AG04449 (cell line): ENCODE results near the gene PADI2.

Experiments used
- CTCF ChIA-PET: fragments of 350-600 bp; formaldehyde crosslinking; extraction: SDS; loops from one replicate; lab custom pipeline; 2021; ENCODE audit warnings: antibody characterized with exemption; lab: Yijun Ruan, JAX
- POLR2A ChIA-PET: fragments of 400-600, 350-600 bp; formaldehyde crosslinking; extraction: SDS; loops from one replicate; lab custom pipeline; 2020; ENCODE audit warnings: antibody characterized with exemption, inconsistent platforms; lab: Yijun Ruan, JAX
- DNase-seq: peaks from one replicate; pipeline ENCODE4 v3.0.0-alpha.2; 2010; ENCODE audit warnings: low read depth, low spot score
- H3K4me3 ChIP-seq: 2 replicates; pipeline ENCODE4 v1.5.1; 2011; ENCODE audit warnings: low read depth, mild to moderate bottlenecking, control low read depth, low read length
- CTCF ChIP-seq: IDR thresholded peaks from one replicate; pipeline ENCODE4 v1.5.1; 2011; ENCODE audit warnings: mild to moderate bottlenecking, moderate library complexity, low read length, control low read depth, inconsistent platforms; ENCODE audit not compliant: insufficient read depth; ENCODE audit errors: missing control alignments

PADI2 gene

GRCh38 chr1:17091252-17091651, 28.0 kb downstream of the PADI2 start:
- no peak for TF ChIP-seq CTCF
- ChIA-PET POLR2A (no interaction called here), CTCF (interaction anchor here (1.4 kb wide), 1 partner anchor 146 kb away, joined by 3 read pairs; no protein-coding TSS in a partner anchor)
- H3K4me3 ChIP-seq: no peak overlapping the region
- DNase-seq: no peak

DNA sequence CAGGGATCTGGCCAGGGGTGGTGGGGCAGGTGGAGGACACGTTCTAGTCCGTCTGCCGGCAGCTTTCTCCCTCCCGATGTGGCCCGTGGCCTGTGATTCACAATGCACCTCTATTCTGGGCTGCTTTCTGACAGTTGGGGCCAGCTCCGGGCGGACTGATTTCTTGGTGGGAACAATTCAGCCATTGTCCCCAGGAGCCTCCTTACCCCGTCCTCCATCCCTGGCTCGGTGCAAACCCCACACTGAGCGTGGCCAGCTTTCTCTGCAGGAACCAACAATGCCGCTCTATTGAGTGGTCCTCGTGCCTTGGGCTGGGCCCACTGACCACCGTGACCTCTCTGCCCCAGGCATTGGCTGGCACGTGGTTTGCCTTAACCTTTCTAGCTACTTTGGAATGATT, 29.7 kb downstream of the PADI2 start:
- H3K4me3 ChIP-seq: no peak overlapping the region
- POLR2A ChIA-PET: no interaction called here
- TF ChIP-seq CTCF: no peak
- DNase-seq: no peak
- CTCF ChIA-PET: interaction anchor here (0.9 to 1.4 kb wide), 2 partner anchors 16 to 29 kb away, joined by 3 read pairs; no protein-coding TSS in a partner anchor

DNA sequence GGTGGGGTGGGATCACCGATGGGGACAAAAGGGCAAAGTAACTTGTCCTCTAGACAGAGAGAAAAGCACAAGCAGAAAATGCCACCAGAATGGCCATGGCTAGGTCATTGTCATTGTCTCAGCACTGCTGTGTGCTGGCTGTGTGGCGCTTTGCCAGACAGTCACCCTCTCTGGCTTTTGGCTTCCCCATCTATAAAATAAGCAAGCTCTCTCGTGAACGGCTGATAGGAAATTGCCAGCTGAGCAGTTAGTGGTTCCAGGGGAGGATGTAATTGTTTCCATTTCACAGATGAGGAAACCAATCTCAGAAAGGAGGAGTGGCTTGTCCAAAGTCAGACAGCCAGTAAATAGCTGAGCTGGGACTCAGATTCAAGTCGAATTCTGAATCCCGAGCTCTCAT, 32.5 kb downstream of the PADI2 start:
- no peak for DNase-seq
- POLR2A ChIA-PET: no interaction called here
- TF ChIP-seq CTCF: no peak
- no peak overlapping the region for H3K4me3 ChIP-seq
- CTCF ChIA-PET: interaction anchor here (1.5 kb wide), 1 partner anchor 10 kb away, joined by 4 read pairs; no protein-coding TSS in a partner anchor

- ChIA-PET POLR2A (no interaction called here), CTCF (interaction anchor here (1.1 to 1.4 kb wide), 3 partner anchors 9 to 24 kb away, joined by 3 read pairs; no protein-coding TSS in a partner anchor)
- no peak for TF ChIP-seq CTCF
- DNase-seq: no peak
- no peak overlapping the region for H3K4me3 ChIP-seq
Observed at GRCh38 chr1:17084787-17085186, 34.5 kb downstream of the PADI2 start.

- ChIA-PET CTCF (no interaction called here), POLR2A (no interaction called here)
- no peak for TF ChIP-seq CTCF
- no peak for DNase-seq
- H3K4me3 ChIP-seq: no peak overlapping the region
Observed at GRCh38 chr1:17082761-17083160, 36.5 kb downstream of the PADI2 start.

DNA sequence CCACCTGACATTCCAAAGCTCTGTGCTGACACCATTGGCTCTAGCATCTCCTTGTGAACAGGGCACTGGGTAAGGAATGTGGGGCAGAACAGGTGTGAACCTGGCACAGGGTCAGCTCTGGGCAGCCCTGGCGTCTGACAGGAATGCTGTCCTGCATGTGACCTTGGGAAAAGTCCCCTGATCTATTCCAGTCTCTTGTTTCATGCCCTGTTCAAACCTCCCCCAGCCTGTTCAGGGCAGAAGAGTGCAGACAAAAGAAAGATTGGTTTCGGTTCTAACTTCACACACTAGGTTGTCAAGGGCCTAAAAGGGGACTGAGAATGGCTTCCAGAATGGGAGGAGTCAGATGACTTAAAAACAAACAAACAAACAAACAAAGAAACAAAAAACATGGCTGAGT, 37.8 kb downstream of the PADI2 start:
- ChIA-PET POLR2A (no interaction called here), CTCF (interaction anchor here (1.2 to 1.4 kb wide), 2 partner anchors 9 to 255 kb away, joined by 4 to 5 read pairs; no protein-coding TSS in a partner anchor)
- H3K4me3 ChIP-seq: no peak overlapping the region
- no peak for TF ChIP-seq CTCF
- no peak for DNase-seq
